CD4-positive, alpha-beta memory T cell (primary cell): ENCODE results near the gene DHCR24. TPM values are rescaled to one million over a fixed set of nuclear protein-coding genes. Genes with fewer than 3 reads are reported as not detected.

Source experiments
- CTCF ChIA-PET: fragments of 350-600 bp; sonication (Branson Sonifier 250); formaldehyde crosslinking; loops from one replicate; lab custom pipeline; 2021; ENCODE audit warnings: inconsistent platforms; ENCODE audit not compliant: partially characterized antibody; lab: Charles Lee
- POLR2A ChIA-PET: fragments of 350-600 bp; sonication (Branson Sonifier 250); formaldehyde crosslinking; loops from one replicate; lab custom pipeline; 2021; ENCODE audit not compliant: partially characterized antibody; lab: Charles Lee
- DNase-seq, 5 donors: peaks; one replicate each; pipeline versions ENCODE4 v3.0.0 to v3.0.0-alpha.2; 2020 to 2022; ENCODE audit warnings: mixed read lengths in 1 of 5
- H3K27ac ChIP-seq: one replicate; pipeline ENCODE4 v1.7.0; 2013; ENCODE audit warnings: low read depth, low read length
- H3K27me3 ChIP-seq: 2 replicates; pipeline ENCODE4 v1.7.0; 2013; ENCODE audit warnings: mild to moderate bottlenecking, low read length, moderate library complexity; ENCODE audit not compliant: insufficient read depth
- H3K36me3 ChIP-seq: 2 replicates; pipeline ENCODE4 v1.7.0; 2013; ENCODE audit warnings: mild to moderate bottlenecking, low read length, moderate library complexity; ENCODE audit not compliant: insufficient read depth
- H3K4me1 ChIP-seq: 2 replicates; pipeline ENCODE4 v1.7.0; 2013; ENCODE audit warnings: mild to moderate bottlenecking, low read length, moderate library complexity; ENCODE audit not compliant: insufficient read depth
- H3K4me3 ChIP-seq, 2 donors: one replicate each; pipeline ENCODE4 v1.7.0; 2013; ENCODE audit warnings: low read length in 2 of 2, mild to moderate bottlenecking in 1 of 2
- H3K9me3 ChIP-seq, 2 donors: one replicate each; pipeline ENCODE4 v1.7.0; 2013; ENCODE audit warnings: low read length in 2 of 2, control low read depth in 1 of 2; ENCODE audit not compliant: control insufficient read depth in 1 of 2
- H3K27ac Mint-ChIP-seq, 7 donors: one replicate each; pipeline ENCODE4 v1.8.0; 2020 to 2021; ENCODE audit warnings: mixed read lengths in 7 of 7, mild to moderate bottlenecking in 6 of 7, inconsistent platforms in 3 of 7, moderate library complexity in 3 of 7
- H3K27me3 Mint-ChIP-seq, 2 donors: one replicate each; pipeline ENCODE4 v1.8.0; 2020 to 2021; ENCODE audit warnings: mixed read lengths in 2 of 2
- H3K36me3 Mint-ChIP-seq, 2 donors: one replicate each; pipeline ENCODE4 v1.8.0; 2020 to 2021; ENCODE audit warnings: mixed read lengths in 2 of 2, inconsistent platforms in 1 of 2, mild to moderate bottlenecking in 1 of 2
- H3K4me1 Mint-ChIP-seq, 4 donors: one replicate each; pipeline ENCODE4 v1.8.0; 2020 to 2021; ENCODE audit warnings: mixed read lengths in 4 of 4, mild to moderate bottlenecking in 1 of 4
- H3K4me3 Mint-ChIP-seq, 8 donors: one replicate each; pipeline ENCODE4 v1.8.0; 2020 to 2021; ENCODE audit warnings: mixed read lengths in 8 of 8, mild to moderate bottlenecking in 7 of 8, moderate library complexity in 6 of 8, inconsistent platforms in 3 of 8
- H3K9me3 Mint-ChIP-seq, 8 donors: one replicate each; pipeline ENCODE4 v1.8.0; 2020 to 2021; ENCODE audit warnings: mixed read lengths in 8 of 8, mild to moderate bottlenecking in 5 of 8, inconsistent platforms in 3 of 8, moderate library complexity in 1 of 8
- intact Hi-C: fragments of 100-400 bp; cut with micrococcal nuclease; formaldehyde crosslinking; loops from one replicate; pipeline ENCODE4 v1.15.1; 2023
- polyA plus RNA-seq, 2 donors: library from polyadenylated mRNA; unstranded; fragments of 300-500 nt; fragmentation: Illumina TruSeq; gene quantifications; one replicate each; pipeline ENCODE4 v1.2.3, GENCODE V29; 2021
- total RNA-seq, 2 experiments: library from RNA; stranded (reverse); gene quantifications; one replicate each; pipeline ENCODE4 v1.2.3, GENCODE V29; 2021

Gene DHCR24
- total and polyA plus RNA-seq, 4 experiments from 2014 or later = 5.9 to 9.9 (median 7.3) TPM

DNA sequence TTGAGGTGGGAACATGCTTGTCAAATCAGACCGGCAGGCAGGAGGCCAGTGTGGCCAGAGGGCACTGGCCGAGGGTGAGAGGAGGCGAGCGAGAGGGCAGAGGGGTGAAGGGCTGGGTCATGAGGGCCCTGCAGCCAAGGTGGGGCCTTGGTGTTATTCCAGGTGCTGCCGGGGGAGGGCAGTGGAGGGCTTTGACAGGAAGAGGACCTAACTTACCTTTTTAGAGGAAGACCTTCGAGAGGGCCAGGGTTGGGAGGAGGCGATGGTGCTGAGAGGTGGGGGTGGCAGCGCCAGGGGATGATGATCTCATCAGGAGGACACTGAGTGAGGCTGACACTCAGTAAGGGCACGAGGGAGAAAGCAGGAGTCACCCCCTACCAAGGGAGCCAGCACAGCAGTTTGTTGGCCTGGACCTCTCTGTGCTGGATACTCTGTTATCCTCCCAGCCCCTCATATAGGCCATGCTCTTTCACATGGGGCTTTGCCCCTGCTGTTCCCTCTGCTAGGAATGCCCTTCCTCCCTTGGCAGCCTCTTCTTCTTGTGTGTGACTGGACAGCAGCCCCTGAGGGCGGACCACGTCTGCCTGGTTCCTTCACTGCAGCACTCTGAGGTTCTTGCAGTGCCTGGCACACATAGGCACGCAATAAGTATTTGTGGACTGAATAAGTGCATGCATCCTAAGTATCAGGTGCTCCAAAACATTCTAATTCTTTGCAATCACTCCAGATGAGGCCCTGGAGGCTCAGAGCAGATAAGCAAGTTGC lies 78.4 kb downstream of the DHCR24 start:
- CTCF ChIA-PET = interaction anchor here (0.9 to 2.2 kb wide), 5 partner anchors 8 to 740 kb away, joined by 5 to 22 read pairs (median 9); partner anchors contain the start of gene TTC22
- H3K4me1 Mint-ChIP-seq = peaks cover 16 to 34% (median 21%) of the 10 kb centered on the region in 4 donors
- H3K4me1 ChIP-seq = peaks cover 13% of the 10 kb centered on the region
- H3K36me3 Mint-ChIP-seq = no peaks in the 10 kb centered on the region
- H3K36me3 ChIP-seq = no peaks in the 10 kb centered on the region
- H3K27ac ChIP-seq = no peak overlapping the region
- no peaks in the 10 kb centered on the region for H3K9me3 ChIP-seq
- H3K4me3 ChIP-seq = no peak overlapping the region
- no peak for DNase-seq
- peaks cover 0 to 3% of the 10 kb centered on the region in 2 donors for H3K27me3 Mint-ChIP-seq
- POLR2A ChIA-PET = no interaction called here
- H3K9me3 Mint-ChIP-seq = no peaks in the 10 kb centered on the region
- H3K4me3 Mint-ChIP-seq = peak overlapping the region in 1 of 8 donors; percentile 55
- no peaks in the 10 kb centered on the region for H3K27me3 ChIP-seq
- peak overlapping the region in 2 of 7 donors; percentile 43 to 68 for H3K27ac Mint-ChIP-seq
- intact Hi-C loops = no loop called here

DNA sequence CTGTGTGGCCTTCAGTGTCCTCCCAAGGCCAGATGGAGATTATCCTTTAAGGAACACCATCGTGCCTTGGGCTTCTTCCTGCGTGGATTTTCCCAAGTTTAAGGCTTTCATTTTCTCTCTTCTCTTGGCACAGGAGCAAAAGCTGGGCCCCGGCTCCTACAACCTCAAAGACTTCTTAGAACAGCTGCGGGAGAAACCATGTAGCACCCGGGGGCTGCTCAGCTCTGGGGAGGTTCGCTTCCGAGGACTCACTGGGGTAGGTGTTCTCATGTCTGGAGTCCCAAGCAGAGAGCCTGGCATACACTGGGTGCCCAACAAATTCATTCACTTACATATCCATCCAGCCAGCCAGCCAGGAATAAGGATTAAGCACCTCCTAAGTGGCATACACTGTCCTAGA lies 79.2 kb downstream of the DHCR24 start:
- no peaks in the 10 kb centered on the region for H3K36me3 ChIP-seq
- H3K9me3 ChIP-seq = no peaks in the 10 kb centered on the region
- peaks cover 16 to 42% (median 26%) of the 10 kb centered on the region in 4 donors for H3K4me1 Mint-ChIP-seq
- no peaks in the 10 kb centered on the region for H3K9me3 Mint-ChIP-seq
- H3K27ac Mint-ChIP-seq = peak overlapping the region in 3 of 7 donors; percentile 0 to 68 (median 47)
- no peak for DNase-seq
- intact Hi-C loops = no loop called here
- peaks cover 0 to 3% of the 10 kb centered on the region in 2 donors for H3K27me3 Mint-ChIP-seq
- H3K4me1 ChIP-seq = peaks cover 13% of the 10 kb centered on the region
- POLR2A ChIA-PET = no interaction called here
- peak overlapping the region in 4 of 8 donors; percentile 4 to 47 (median 28) for H3K4me3 Mint-ChIP-seq
- H3K4me3 ChIP-seq = no peak overlapping the region
- no peak overlapping the region for H3K27ac ChIP-seq
- CTCF ChIA-PET = interaction anchor here (1.0 to 1.6 kb wide), 4 partner anchors 16 to 852 kb away, joined by 4 to 6 read pairs (median 5); no protein-coding TSS in a partner anchor
- no peaks in the 10 kb centered on the region for H3K36me3 Mint-ChIP-seq
- no peaks in the 10 kb centered on the region for H3K27me3 ChIP-seq

DNA sequence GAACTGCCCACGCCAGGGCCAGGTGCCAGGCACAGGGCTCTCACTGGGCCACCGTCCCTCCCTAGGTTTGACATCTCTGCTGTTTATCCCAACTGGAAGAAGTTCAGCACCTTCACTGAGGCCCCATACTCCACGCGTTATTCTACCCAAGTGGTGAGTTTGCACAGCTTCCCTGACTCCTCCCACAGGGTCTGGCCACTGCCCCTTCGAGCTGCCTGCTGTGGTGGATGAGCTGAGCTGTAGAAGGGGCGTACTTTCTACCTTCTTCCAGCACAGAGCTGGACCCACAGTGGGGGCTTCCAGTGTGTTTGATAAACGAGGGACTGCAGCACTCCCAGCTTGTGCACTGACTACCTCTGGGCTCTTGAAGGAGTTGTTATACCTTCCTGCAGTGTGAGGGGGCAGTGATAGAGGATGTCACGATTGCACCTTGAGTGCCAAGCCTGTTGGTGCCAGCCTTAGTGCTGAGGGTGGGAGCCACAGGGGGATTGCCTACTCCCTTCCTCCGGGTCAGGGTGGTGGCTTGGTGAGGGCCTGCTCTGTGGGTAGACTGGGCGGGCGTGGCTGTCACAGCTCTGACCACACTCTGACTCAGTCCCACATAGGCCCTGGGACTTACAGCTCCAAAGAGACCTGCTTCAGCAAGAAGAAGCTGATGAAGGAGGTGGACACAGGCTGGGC lies 79.9 kb downstream of the DHCR24 start:
- intact Hi-C loops = no loop called here
- Histone ChIP-seq H3K36me3 (no peaks in the 10 kb centered on the region), H3K4me3 (no peak overlapping the region), H3K27me3 (no peaks in the 10 kb centered on the region), H3K27ac (no peak overlapping the region), H3K4me1 (peaks cover 13% of the 10 kb centered on the region), H3K9me3 (no peaks in the 10 kb centered on the region)
- CTCF ChIA-PET = interaction anchor here (0.7 to 1.6 kb wide), 5 partner anchors 15 to 851 kb away, joined by 3 to 6 read pairs (median 5); no protein-coding TSS in a partner anchor
- H3K9me3 Mint-ChIP-seq = no peaks in the 10 kb centered on the region
- peak overlapping the region in 4 of 7 donors; percentile 9 to 57 (median 34) for H3K27ac Mint-ChIP-seq
- H3K27me3 Mint-ChIP-seq = peaks cover 0 to 3% of the 10 kb centered on the region in 2 donors
- H3K4me3 Mint-ChIP-seq = peak overlapping the region in 2 of 8 donors; percentile 4 to 49
- POLR2A ChIA-PET = no interaction called here
- peaks cover 16 to 43% (median 27%) of the 10 kb centered on the region in 4 donors for H3K4me1 Mint-ChIP-seq
- DNase-seq = peak in 1 of 5 donors; percentile 26
- H3K36me3 Mint-ChIP-seq = no peaks in the 10 kb centered on the region

DNA sequence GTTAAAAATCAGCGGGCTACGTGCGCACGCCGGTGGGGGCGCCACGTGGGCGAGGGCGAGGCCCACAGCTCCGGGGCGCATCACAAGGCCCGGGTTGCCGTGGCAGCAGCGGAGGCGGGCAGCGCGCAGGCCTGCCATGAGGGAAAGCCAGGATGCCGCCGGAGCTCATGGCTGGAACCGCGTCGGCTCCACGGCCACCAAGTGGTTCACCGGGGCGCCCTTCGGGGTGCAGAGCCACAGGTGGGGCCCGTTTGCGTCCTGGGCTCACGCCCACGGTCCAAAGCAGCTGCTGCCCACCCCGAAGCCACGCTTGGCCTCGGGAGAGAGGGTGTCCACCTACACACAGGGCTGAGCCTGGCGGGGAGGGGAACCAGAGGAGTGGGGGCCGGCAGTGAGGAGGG lies 81.0 kb downstream of the DHCR24 start:
- H3K27me3 Mint-ChIP-seq = peaks cover 0 to 3% of the 10 kb centered on the region in 2 donors
- Histone ChIP-seq H3K36me3 (no peaks in the 10 kb centered on the region), H3K9me3 (no peaks in the 10 kb centered on the region), H3K4me1 (peaks cover 21% of the 10 kb centered on the region), H3K27ac (no peak overlapping the region), H3K4me3 (no peak overlapping the region), H3K27me3 (no peaks in the 10 kb centered on the region)
- H3K36me3 Mint-ChIP-seq = no peaks in the 10 kb centered on the region
- H3K27ac Mint-ChIP-seq = no peak overlapping the region
- H3K4me1 Mint-ChIP-seq = peaks cover 21 to 53% (median 34%) of the 10 kb centered on the region in 4 donors
- no peak overlapping the region for H3K4me3 Mint-ChIP-seq
- ChIA-PET POLR2A (no interaction called here), CTCF (interaction anchor here (1.1 kb wide), 1 partner anchor 14 kb away, joined by 4 read pairs; no protein-coding TSS in a partner anchor)
- H3K9me3 Mint-ChIP-seq = no peaks in the 10 kb centered on the region
- intact Hi-C loops = no loop called here
- DNase-seq = no peak

DNA sequence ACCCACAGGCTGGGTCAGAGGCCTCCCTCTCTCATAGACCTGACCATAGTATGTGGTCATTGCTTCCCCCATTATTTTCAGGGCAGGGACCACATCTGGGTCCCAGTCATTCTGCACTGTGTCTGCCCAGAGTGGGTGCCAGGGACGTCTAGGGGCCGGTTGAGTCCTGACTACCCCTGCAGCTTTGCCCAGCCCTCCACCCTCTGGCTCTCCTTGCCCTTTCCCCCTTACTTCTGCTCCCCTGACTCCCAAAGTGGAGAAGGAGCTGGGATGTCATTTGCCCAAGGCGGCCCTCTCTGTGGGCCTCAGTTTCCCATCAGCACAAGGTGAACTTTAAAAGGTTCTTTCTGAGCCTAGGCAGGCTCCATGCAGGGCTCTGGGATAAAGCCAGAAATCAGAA lies 81.5 kb downstream of the DHCR24 start:
- Mint-ChIP-seq H3K27ac (peak overlapping the region in 3 of 7 donors; percentile 52 to 68 (median 68)), H3K4me3 (no peak overlapping the region)

DNA sequence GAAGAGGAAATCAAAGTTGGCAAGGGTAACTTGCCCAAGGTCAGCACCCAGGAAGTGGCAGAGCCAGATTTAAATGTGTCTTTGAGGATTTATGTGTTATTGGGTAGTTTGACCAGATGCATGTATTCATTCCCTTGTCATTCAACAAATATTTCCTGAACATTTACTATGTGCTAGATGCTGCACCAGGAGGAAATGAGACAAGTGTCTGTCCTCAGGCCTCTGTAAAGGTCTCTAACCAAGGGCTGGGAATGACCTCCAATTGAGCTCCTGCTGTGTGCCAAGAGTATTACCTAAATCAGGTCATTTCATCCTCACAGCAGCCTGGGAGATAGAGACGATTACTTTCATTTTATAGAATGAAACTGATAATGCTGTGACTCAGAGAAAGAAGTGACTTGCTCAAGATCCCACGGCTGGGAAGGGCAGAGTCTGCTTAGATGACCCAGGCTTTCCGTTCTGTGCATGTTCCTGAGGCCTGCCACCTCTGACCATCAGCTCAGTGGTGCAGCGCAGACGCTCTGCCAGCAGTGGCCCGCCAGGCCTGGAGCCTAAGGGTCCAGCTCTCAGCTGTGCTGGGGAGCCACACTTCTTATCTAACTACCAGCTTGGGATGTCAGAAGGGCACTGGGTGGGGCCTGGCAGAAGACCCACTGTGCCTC lies 82.4 kb downstream of the DHCR24 start:
- H3K27me3 Mint-ChIP-seq = no peaks in the 10 kb centered on the region
- H3K4me1 Mint-ChIP-seq = peaks cover 28 to 56% (median 39%) of the 10 kb centered on the region in 4 donors
- intact Hi-C loops = loop anchor here (5.0 kb wide), 2 partner anchors 397 to 752 kb away; partner anchors contain the start of genes SSBP3, TCEANC2 and TMEM59
- CTCF ChIA-PET = interaction anchor here (0.9 to 1.5 kb wide), 3 partner anchors 10 to 131 kb away, joined by 4 to 5 read pairs (median 4); no protein-coding TSS in a partner anchor
- peak overlapping the region in 4 of 8 donors; percentile 31 to 68 (median 58) for H3K4me3 Mint-ChIP-seq
- no peak overlapping the region for H3K4me3 ChIP-seq
- no peak for DNase-seq
- H3K9me3 ChIP-seq = no peaks in the 10 kb centered on the region
- H3K27me3 ChIP-seq = no peaks in the 10 kb centered on the region
- peaks cover 30% of the 10 kb centered on the region for H3K4me1 ChIP-seq
- no peaks in the 10 kb centered on the region for H3K9me3 Mint-ChIP-seq
- POLR2A ChIA-PET = interaction anchor here (0.8 kb wide), 1 partner anchor 89 kb away, joined by 3 read pairs; the partner anchor contains the start of gene TTC4
- H3K27ac ChIP-seq = no peak overlapping the region
- no peaks in the 10 kb centered on the region for H3K36me3 ChIP-seq
- H3K36me3 Mint-ChIP-seq = peaks cover 0 to 3% of the 10 kb centered on the region in 2 donors
- H3K27ac Mint-ChIP-seq = peak overlapping the region in 6 of 7 donors; percentile 51 to 88 (median 72)

More for the DNA sequence above, 81.5 kb downstream of the DHCR24 start:
- Histone ChIP-seq H3K4me1 (peaks cover 21% of the 10 kb centered on the region), H3K27me3 (no peaks in the 10 kb centered on the region), H3K9me3 (no peaks in the 10 kb centered on the region), H3K27ac (no peak overlapping the region), H3K4me3 (no peak overlapping the region), H3K36me3 (no peaks in the 10 kb centered on the region)
- Mint-ChIP-seq H3K36me3 (no peaks in the 10 kb centered on the region), H3K9me3 (no peaks in the 10 kb centered on the region), H3K27me3 (peaks cover 0 to under 1% of the 10 kb centered on the region in 2 donors), H3K4me1 (peaks cover 21 to 50% (median 32%) of the 10 kb centered on the region in 4 donors)
- ChIA-PET CTCF (interaction anchor here (1.1 kb wide), 1 partner anchor 13 kb away, joined by 4 read pairs; no protein-coding TSS in a partner anchor), POLR2A (no interaction called here)
- DNase-seq = no peak
- intact Hi-C loops = no loop called here
